PFSK-1 (cell line): ENCODE measurements around the gene SLC25A33.

Experiments
- FOXP2 ChIP-seq: optimal IDR thresholded peaks from 2 replicates; pipeline ENCODE3; 2011; ENCODE audit warnings: borderline replicate concordance, control low read depth, inconsistent platforms; ENCODE audit not compliant: insufficient read depth; ENCODE audit errors: extremely low read length, extremely low read depth
- POLR2AphosphoS5 ChIP-seq: IDR thresholded peaks from 2 replicates; pipeline ENCODE4 v1.6.1; 2012; ENCODE audit warnings: low read depth, mild to moderate bottlenecking, control low read depth, low read length, moderate library complexity
- SIN3A ChIP-seq: IDR thresholded peaks from 2 replicates; pipeline ENCODE4 v1.6.1; 2012; ENCODE audit warnings: mild to moderate bottlenecking, low read length, moderate library complexity, borderline replicate concordance; ENCODE audit not compliant: insufficient read depth
- TAF1 ChIP-seq: IDR thresholded peaks from 2 replicates; pipeline ENCODE4 v1.6.1; 2012; ENCODE audit warnings: low read length, control low read depth, borderline replicate concordance; ENCODE audit not compliant: insufficient read depth
- TF ChIP-seq, protein P1 (sequence below), 2 experiments: IDR thresholded peaks; 2 replicates each; pipeline versions ENCODE4 v1.6.1 to v1.8.0; 2011 to 2012; ENCODE audit warnings: low read depth in 2 of 2, low read length in 2 of 2, control low read depth in 1 of 2, inconsistent platforms in 1 of 2, mild to moderate bottlenecking in 1 of 2, moderate library complexity in 1 of 2; ENCODE audit not compliant: insufficient read depth in 1 of 2

Gene SLC25A33

DNA sequence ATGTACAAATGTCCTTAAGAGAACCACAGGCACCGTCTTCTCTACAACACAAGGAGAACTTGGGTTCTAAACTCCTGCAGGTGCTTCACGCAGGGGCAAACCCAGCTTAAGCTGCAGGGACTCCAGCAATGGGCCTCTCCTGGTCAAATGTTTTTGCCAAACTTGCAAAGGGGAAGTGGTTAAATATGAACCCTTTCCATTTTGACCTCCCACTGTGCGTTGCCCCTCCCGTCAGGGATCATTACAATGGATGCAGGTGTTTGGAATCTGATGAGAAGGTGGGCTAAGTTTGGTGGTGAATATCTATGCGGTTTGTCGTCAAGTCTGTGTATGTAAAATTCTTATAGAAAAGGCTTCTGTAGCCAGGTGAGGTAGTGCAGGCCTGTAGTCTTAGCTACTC is 29.1 kb upstream of the SLC25A33 start:
- no peak for TF ChIP-seq SIN3A
- no peak for TF ChIP-seq TAF1
- TF ChIP-seq, protein P1, sequence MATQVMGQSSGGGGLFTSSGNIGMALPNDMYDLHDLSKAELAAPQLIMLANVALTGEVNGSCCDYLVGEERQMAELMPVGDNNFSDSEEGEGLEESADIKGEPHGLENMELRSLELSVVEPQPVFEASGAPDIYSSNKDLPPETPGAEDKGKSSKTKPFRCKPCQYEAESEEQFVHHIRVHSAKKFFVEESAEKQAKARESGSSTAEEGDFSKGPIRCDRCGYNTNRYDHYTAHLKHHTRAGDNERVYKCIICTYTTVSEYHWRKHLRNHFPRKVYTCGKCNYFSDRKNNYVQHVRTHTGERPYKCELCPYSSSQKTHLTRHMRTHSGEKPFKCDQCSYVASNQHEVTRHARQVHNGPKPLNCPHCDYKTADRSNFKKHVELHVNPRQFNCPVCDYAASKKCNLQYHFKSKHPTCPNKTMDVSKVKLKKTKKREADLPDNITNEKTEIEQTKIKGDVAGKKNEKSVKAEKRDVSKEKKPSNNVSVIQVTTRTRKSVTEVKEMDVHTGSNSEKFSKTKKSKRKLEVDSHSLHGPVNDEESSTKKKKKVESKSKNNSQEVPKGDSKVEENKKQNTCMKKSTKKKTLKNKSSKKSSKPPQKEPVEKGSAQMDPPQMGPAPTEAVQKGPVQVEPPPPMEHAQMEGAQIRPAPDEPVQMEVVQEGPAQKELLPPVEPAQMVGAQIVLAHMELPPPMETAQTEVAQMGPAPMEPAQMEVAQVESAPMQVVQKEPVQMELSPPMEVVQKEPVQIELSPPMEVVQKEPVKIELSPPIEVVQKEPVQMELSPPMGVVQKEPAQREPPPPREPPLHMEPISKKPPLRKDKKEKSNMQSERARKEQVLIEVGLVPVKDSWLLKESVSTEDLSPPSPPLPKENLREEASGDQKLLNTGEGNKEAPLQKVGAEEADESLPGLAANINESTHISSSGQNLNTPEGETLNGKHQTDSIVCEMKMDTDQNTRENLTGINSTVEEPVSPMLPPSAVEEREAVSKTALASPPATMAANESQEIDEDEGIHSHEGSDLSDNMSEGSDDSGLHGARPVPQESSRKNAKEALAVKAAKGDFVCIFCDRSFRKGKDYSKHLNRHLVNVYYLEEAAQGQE (IDR thresholded peaks at IDR 0.05; ENCODE audit: insufficient read depth in 1 of 2, low read depth in 2 of 2, low read length in 2 of 2): no peak

DNA sequence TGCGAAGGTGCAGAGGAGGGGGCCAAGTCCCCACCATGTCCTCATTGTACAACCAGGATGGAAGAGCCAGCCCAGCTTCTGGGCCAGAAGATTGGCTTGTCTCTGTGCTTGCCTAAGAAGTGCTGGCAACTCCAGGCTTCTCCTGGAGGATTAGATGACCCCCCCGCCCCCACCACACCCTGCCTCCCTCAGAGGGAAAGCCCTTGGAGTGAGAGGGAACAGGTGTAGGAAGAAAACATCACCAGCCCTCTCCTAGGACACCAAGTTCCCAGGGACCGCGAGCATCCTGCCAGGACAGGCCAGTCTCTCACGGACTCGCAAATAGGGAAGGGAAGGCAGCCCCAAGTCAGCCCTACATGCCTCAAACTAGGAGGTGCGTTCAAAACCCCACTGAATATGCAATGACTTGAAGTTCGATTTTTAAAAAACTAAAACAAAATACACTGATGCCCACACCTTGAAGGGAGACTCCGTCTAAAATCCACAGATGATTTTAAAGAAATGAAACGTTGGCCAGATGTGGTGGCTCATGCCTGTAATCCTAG is 20.7 kb upstream of the SLC25A33 start:
- TF ChIP-seq TAF1: no peak
- no peak for TF ChIP-seq POLR2AphosphoS5
- no peak for TF ChIP-seq SIN3A
- TF ChIP-seq FOXP2: no peak

DNA sequence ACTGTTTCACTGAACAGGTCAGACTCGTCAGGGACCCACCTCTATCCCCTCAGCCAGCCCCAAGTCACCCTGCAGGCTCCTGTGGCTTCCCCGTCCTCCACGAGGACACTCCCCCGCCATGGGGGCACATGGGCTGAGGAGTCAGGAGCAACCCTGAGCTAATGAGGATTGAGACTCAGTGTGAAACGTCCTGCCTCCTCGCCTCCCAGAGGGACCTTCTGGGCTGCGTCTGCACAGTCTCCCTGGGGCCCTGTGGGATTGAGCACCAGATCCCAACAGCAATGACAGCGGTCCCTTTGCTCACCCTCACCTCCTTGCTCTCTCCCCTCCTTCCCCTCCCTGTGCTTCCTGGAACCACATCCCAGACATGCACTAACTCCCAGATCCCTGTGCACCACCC is 18.9 kb upstream of the SLC25A33 start:
- TF ChIP-seq FOXP2 (no peak), TAF1 (no peak)
- TF ChIP-seq, protein P1 (IDR thresholded peaks at IDR 0.05; ENCODE audit: insufficient read depth in 1 of 2, low read depth in 2 of 2, low read length in 2 of 2): no peak

DNA sequence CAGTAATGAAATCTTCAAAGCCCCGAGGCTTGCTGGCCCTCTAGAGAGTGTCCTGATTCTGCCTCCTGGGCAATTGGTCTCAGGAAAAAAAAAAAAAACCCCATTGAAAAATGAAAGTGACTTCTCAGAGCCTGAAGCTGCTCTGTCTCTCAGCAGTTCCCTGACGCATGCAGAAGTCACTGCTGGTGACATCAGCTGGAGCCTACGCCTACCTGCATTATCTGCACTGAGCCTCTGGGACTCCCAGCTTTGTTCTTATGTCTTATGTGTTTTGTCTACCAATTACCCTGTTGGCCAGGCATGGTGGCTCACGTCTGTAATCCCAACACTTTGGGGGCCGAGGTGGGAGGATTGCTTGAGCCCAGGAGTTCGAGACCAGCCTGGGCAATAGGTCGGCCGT is 10.1 kb upstream of the SLC25A33 start:
- TF ChIP-seq SIN3A (no peak), FOXP2 (no peak), TAF1 (no peak), POLR2AphosphoS5 (no peak)
- TF ChIP-seq, protein P1 (IDR thresholded peaks at IDR 0.05; ENCODE audit: insufficient read depth in 1 of 2, low read depth in 2 of 2, low read length in 2 of 2): no peak

DNA sequence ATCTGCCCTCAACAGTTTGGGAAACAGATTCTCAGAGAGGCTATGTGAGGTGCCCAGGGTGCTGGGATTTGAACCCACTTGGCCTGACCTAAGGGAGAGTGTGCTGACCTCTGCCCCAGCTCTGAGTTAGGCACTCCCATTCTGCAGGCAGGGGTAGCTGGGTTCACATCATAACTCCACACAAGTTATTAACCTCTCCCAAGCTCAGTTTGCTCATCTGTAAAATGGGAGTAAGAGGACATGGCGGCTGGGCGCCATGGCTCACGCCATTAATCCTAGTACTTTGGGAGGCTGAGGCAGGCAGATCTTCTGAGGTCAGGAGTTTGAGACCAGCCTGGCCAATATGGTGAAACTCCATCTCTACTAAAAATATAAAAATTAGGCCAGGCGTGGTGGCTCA is 8.9 kb upstream of the SLC25A33 start:
- TF ChIP-seq FOXP2 (no peak), SIN3A (no peak), TAF1 (no peak), POLR2AphosphoS5 (no peak)
- TF ChIP-seq, protein P1 (IDR thresholded peaks at IDR 0.05; ENCODE audit: insufficient read depth in 1 of 2, low read depth in 2 of 2, low read length in 2 of 2): no peak

DNA sequence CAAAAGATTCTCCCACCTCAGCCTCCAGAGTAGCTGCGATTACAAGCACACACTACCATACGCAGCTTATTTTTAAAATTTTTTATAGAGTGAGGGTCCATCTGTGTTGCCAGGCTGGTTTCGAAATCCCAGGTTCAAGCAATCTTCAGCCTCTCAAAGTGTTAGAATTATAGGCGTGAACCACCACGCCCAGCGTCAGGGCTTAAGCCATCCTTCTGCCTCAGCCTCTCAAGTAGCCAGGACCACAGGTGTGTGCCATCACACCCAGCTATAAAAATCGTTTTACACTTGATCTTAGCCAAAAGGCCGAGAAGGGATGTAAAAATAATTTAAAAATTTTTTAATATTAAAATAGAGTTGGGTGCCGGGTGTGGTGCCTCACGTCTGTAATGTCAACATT is 4.3 kb upstream of the SLC25A33 start:
- TF ChIP-seq, protein P1 (IDR thresholded peaks at IDR 0.05; ENCODE audit: insufficient read depth in 1 of 2, low read depth in 2 of 2, low read length in 2 of 2): no peak
- TF ChIP-seq POLR2AphosphoS5 (no peak), TAF1 (no peak), SIN3A (no peak), FOXP2 (no peak)
